GM21619 (cell line): Measurements from ENCODE around the gene C2orf42.
A peak's percentile ranks its signal among the peaks of the same experiment; 100 is the strongest.
"Not testable (repeated sequence)": the region's sequence is repeated elsewhere in the genome, so short reads cannot be mapped to it uniquely, and the experiment has no call there.

Source experiments
- ATAC-seq: cut with Tn5 transposase; IDR thresholded peaks from one replicate; pipeline ENCODE4 v1.9.1; 2021; ENCODE audit not compliant: unreplicated experiment

The C2orf42 gene

GRCh38 chr2:70181363-70181956 is 9.4 kb downstream of the C2orf42 start:
- ATAC-seq: peak; percentile 79

- no peak for ATAC-seq
Measured at GRCh38 chr2:70173520-70173919, 17.3 kb downstream of the C2orf42 start.

DNA sequence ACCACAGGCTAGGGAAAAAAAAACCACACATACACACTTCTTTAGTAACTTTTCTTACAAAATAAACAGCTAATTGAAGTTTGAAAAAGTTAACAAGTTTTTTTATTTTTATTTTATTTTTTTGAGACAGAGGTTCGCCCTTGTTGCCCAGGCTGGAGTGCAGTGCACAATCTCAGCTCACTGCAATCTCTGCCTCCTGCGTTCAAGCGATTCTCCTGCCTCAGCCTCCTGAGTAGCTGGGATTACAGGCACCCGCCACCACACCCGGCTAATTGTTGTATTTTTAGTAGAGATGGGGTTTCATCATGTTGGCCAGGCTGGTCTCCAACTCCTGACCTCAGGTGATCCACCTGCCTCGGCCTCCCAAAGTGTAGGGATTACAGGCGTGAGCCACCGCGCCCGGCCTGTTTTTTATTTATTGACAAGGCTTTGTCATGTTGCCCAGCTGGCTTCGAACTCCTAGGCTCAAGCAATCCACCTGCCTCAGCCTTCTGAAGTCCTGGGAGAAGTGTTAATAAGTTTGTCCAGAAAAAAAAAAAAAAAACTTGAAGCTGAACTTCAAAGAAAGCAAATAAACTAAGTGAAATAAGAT is 21.1 kb downstream of the C2orf42 start:
- not testable (repeated sequence) for ATAC-seq

- peak; percentile 69 for ATAC-seq
Measured at GRCh38 chr2:70161069-70161534, 29.7 kb downstream of the C2orf42 start.

- ATAC-seq: no peak
Measured at GRCh38 chr2:70160545-70160944, 30.3 kb downstream of the C2orf42 start.

DNA sequence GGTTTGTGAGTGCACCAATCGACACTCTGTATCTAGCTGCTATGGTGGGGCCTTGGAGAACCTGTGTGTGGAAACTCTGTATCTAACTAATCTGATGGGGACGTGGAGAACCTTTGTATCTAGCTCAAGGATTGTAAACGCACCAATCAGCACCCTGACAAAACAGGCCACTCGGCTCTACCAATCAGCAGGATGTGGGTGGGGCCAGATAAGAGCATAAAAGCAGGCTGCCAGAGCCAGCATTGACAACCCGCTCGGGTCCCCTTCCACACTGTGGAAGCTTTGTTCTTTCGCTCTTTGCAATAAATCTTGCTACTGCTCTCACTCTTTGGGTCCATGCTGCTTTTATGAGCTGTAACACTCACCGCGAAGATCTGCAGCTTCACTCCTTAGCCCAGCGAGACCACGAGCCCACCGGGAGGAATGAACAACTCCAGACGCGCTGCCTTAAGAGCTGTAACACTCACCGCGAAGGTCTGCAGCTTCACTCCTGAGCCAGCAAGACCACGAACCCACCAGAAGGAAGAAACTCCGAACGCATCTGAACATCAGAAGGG is 41.6 kb downstream of the C2orf42 start:
- ATAC-seq: not testable (repeated sequence)

DNA sequence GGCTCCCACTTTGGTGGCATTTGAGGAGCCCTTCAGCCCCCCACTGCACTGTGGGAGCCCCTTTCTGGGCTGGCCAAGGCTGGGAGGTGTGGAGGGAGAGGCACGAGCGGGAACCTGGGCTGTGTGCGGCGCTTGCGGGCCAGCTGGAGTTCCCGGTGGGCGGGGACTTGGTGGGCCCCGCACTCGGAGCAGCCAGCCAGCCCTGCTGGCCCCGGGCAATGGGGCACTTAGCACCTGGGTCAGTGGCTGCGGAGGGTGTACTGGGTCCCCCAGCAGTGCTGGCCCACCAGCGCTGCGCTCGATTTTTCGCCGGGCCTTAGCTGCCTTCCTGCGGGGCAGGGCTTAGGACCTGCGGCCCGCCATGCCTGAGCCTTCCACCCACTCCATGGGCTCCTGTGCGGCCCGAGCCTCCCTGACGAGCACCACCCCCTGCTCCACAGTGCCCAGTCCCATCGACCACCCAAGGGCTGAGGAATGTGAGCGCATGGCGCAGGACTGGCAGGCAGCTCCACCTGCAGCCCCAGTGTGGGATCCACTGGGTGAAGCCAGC is 42.5 kb downstream of the C2orf42 start:
- not testable (repeated sequence) for ATAC-seq

- ATAC-seq: no peak
Measured at GRCh38 chr2:70145851-70146739, 44.7 kb downstream of the C2orf42 start.

- no peak for ATAC-seq
Measured at GRCh38 chr2:70145144-70145490, 45.7 kb downstream of the C2orf42 start.

DNA sequence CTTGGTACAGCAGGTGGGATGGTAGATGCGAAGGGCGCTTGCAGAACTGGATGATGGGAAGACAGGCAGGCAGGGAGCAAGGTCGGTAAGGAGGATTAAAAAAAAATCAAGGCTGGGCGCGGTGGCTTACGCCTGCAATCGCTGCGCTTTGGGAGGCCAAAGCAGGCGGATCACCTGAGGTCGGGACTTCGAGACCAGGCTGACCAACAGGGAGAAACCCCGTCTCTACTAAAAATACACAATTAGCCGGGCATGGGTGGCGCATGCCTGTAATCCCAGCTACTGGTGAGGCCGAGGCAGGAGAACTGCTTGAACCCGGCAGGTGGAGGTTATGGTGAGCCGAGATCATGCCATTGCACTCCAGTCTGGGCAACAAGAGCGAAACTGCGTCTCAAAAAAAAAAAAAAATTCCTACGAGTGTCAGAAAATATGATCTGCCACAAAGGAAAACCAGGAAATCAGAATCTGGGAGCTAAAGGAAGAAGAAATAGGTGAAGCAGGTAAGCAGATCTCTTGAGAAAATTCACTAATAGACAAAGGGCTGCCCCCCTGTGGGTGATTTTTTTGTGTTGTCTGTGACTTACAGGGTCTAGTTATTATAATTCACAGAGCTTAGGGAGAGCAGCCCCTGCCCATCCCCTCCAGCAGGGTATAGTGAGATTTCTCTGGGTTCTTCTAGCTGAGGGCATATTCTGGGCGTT is 46.2 kb downstream of the C2orf42 start:
- no peak for ATAC-seq

DNA sequence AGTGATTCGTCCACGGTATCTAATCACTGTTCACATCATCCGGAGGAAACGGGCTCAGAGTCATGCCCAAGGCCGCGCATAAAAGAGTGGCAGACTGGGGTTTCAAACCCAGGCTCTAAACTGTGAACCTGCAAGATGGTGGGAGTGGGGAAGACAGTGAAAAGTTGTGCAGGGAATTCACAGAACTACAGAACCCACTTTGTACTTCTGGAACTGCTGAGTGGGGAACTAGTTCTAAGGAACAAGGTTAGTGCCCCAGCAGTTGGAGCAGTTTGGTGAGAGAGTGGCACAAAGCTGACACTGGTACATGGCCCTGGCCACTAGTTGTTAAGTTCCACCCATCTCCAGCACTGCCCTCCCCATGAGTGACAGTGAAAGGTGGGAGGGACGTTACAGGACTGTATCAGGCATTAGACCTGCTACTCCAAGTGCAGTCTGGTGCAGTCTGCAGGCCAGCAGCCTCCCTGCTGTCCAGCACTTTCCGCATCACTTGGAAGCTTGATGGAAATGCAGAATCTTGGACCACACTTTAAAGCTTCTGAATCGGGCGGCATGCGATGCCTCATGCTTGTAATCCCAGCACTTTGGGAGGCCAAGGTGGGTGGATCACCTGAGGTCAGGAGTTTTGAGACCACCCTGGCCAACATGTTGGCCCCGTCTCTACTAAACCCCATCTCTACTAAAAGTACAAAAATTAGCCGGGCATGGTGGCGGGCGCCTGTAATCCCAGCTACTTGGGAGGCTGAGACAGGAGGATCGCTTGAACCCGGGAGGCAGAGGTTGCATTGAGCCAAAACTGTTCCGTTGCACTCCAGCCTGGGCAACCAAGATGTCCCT is 47.3 kb downstream of the C2orf42 start:
- no peak for ATAC-seq

GRCh38 chr2:70142590-70143313 is 48.1 kb downstream of the C2orf42 start:
- peak; percentile 62 for ATAC-seq

GRCh38 chr2:70141902-70142589 is 48.8 kb downstream of the C2orf42 start:
- ATAC-seq: peak; percentile 33

- peak; percentile 43 for ATAC-seq
Measured at GRCh38 chr2:70141212-70141901, 49.5 kb downstream of the C2orf42 start.

DNA sequence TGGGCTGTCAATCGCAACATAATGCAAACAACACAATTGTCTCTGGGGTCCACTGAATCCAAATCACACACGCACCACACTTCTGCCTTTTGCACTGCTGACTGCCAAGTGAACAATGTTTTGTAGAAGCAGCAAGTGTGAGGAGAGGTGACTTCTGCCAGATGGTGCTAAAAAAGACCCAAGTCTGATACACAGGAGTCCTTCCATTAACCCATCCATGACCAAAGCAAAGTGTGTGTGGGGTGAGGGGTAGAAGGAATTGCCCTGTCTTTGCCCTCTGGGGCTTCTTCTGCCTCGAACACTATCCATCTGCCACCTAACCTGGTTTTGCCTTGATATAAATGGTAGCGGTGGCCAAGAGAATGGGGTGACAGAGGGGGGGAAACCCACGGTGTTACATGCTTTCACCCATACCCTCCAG is 50.0 kb downstream of the C2orf42 start:
- no peak for ATAC-seq

DNA sequence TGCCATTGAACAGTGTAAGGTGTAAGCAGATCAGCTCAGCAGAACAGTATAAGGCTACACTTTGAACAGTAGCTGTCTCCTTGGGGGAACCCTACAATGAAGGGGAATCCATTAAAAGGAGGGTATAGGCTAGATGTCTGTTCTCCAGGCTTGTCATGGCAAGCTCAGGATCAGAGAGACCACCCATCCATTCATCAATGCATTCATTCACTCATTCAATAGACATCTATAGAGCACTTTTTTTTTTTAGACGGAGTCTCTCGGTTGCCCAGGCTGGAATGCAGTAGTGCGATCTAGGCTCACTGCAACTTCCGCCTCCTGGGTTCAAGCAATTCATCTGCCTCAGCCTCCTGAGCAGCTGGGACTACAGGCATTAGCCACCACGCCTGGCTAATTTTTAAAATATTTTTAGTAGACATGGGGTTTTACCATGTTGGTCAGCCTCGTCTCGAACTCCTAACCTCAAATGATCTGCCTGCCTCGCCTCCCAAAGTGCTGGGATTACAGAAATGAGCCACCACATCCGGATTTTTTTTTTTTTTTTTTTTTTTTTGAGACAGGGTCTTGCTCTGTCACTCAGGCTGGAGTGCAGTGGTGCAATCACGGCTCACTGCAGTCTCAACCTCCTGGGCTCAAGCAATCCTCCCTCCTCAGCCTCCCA is 56.4 kb downstream of the C2orf42 start:
- ATAC-seq: not testable (repeated sequence)

DNA sequence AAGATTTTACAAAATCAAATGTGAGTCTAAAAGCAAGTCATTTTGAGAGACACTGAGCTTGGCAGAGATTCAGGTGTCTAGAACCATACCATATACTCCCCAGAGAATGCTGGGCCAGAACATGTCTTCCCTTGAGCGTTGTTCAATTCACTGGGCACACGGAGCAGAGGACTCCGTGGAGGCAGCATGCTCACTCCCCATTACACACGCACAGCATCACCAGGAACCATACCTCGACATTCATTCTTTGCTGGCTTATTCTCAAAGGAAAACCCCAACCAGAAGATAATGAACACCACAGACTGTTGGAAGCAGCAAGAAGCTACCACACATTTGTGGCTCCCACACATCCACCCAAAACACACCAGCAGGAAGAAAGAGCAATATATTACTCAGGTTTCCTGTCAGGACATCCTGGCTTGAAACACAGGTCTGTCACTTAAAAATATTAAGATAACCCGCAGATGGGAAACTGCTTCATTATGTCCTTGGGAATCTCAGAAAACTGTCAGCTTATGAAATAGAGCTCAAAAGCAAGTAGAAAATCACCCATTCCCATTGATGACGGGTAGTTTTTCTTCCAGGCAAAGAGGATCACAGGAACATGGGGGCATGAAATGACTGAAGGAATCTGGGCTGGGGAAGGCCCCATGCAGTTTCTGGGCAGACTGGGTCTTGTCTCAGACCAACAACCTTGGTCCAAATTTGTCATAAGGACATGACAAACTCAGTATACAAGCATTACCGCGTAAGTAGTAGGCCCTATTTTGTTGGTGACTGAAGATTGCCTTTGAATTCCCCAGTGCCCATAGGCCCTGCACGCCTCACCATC is 57.1 kb downstream of the C2orf42 start:
- ATAC-seq: no peak
